LNCAP (cell line): Measurements from ENCODE around the gene TRIP6.
A peak's percentile ranks its signal among the peaks of the same experiment; 100 is the strongest.

Source experiments
- TF ChIP-seq, protein P1 (sequence below): fragments of 450-650 bp; IDR thresholded peaks from 2 replicates; pipeline ENCODE4 v1.5.1; 2017; ENCODE audit warnings: mild to moderate bottlenecking

Gene TRIP6

DNA sequence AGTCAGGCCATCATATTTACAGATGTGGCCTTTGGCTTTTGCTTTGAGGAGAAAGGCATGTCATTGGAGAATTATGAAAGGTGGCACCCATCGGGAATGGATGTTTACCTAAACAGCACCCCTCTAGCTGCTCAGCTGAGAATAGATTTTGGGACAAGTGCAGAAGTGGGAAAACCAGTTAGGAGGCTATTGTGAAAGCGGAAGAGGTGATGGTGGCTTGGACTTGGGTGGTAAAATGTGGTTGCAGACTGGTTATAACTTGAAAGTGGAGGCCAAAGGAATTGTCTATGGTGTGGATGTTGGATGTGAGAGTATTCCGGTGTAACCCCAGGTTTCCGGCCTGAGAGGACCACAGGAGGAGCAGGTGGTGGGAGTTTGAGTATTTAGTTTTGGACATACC is 19.8 kb upstream of the TRIP6 start:
- TF ChIP-seq, protein P1, sequence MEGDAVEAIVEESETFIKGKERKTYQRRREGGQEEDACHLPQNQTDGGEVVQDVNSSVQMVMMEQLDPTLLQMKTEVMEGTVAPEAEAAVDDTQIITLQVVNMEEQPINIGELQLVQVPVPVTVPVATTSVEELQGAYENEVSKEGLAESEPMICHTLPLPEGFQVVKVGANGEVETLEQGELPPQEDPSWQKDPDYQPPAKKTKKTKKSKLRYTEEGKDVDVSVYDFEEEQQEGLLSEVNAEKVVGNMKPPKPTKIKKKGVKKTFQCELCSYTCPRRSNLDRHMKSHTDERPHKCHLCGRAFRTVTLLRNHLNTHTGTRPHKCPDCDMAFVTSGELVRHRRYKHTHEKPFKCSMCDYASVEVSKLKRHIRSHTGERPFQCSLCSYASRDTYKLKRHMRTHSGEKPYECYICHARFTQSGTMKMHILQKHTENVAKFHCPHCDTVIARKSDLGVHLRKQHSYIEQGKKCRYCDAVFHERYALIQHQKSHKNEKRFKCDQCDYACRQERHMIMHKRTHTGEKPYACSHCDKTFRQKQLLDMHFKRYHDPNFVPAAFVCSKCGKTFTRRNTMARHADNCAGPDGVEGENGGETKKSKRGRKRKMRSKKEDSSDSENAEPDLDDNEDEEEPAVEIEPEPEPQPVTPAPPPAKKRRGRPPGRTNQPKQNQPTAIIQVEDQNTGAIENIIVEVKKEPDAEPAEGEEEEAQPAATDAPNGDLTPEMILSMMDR, result no peak

DNA sequence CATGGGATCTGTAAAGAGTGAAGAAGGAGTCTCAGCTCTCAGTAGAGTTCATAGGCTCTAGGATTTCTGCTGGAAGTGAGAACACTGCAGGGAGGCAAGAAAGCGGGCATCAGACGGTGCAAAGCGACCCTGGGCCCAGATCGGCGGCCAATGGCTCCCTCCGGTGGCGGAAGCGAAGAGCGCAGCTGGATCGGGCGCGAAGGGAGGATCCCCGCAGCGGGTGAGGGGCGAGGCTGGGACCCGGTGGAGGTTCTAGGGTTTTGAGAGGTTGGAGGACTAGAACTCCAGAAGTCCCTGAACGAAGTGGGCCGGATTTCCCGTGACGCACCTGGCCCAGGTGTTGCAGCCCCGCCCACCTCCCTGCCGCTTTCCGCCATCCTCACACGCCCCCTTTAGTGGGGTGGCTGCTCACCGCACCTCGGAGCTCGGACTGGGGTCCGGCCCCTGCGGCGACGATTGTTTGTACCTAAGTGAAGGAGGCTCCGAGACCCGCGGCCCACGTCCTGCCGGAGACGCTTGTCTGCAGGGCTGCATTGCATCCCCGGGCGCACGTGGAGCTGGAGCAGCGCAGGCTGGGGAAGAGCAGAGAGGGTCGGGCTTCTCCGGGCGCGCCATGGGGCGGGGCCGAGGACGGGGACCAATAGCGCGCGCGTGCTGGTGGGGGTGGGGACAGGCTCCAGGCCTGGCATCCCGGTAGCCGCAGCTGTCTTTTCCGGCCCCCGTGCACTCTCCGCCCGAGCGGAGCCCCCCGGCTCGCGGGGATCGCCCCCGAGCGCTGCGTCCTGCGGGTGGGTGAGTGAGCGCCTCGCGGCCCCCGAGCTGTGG is 14.9 kb upstream of the TRIP6 start, which contains the start of gene SLC12A9:
SLC12A9 (plus strand) TSS at position 666 of the 825 bp plus-strand sequence. CDS start 1,485 bp downstream, outside the sequence.
- TF ChIP-seq, protein P1, result peak; percentile 90

DNA sequence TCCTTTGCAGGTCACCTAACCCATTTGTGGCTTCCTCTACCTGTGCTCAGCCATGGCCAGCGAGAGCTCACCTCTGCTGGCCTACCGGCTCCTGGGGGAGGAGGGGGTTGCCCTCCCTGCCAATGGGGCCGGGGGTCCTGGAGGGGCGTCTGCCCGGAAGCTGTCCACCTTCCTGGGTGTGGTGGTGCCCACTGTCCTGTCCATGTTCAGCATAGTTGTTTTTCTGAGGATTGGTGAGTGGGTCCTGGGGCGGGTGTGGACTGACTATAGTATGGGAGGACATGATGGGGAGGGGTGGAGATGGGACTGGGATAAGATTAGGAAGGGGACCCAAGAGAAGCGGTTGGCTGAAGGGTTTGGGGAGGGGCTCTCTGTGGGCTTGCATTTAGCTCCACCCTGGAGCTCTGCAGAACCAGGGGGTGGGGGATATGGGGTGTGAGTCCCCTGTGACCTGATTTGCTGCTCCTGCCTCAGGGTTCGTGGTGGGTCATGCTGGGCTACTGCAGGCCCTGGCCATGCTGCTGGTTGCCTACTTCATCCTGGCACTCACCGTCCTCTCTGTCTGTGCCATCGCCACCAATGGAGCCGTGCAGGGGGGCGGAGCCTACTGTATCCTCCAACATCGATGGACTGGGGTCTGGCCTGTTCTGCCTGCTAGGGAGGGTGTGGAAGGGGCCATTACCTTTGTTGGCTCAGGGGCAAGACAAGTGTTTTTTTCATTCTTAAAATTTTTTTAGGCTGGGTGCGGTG is 12.9 kb upstream of the TRIP6 start:
- TF ChIP-seq, protein P1, result no peak

DNA sequence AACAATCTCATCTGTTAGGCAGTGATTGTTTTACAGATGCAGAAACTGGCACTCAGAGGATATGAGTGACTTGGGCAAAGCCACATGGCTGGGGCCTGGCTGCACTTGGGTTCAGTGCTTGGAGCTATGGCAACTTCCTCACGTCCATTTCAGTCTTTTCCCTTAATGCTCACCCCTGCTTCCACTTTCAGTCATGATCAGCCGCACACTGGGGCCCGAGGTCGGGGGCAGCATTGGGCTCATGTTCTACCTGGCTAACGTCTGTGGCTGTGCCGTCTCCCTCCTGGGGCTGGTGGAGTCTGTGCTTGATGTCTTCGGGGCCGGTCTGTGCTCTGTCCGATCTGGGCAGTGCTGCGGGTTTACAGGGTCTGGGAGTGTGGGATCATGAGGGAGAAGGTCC is 11.7 kb upstream of the TRIP6 start:
- TF ChIP-seq, protein P1, result no peak

DNA sequence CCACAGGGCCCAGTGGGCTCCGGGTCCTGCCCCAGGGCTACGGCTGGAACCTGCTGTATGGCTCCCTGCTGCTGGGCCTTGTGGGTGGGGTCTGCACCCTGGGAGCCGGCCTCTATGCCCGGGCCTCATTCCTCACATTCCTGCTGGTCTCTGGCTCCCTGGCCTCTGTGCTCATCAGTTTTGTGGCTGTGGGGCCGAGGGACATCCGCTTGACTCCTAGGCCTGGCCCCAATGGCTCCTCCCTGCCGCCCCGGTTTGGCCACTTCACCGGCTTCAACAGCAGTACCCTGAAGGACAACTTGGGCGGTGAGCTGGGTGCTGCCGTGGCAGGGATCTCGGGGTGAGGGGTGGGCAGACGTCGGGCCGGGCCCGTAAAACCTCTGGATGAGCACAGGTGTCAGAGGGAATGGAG is 10.3 kb upstream of the TRIP6 start:
- TF ChIP-seq, protein P1, result no peak

DNA sequence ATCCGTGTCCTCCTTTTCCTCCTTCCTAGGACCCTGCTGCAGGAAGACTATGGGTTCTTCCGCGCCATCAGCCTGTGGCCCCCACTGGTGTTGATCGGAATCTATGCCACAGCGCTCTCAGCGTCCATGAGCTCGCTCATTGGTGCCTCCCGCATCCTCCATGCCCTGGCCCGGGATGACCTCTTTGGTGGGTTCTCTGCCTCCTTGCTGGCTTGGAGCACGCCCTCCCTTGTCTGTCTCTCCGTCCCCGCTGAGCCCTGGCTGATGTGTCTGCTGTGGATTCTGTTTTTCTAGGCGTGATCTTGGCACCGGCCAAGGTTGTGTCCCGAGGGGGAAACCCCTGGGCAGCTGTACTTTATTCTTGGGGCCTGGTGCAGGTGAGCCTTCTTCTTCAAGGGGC is 7.3 kb upstream of the TRIP6 start:
- TF ChIP-seq, protein P1, result no peak

DNA sequence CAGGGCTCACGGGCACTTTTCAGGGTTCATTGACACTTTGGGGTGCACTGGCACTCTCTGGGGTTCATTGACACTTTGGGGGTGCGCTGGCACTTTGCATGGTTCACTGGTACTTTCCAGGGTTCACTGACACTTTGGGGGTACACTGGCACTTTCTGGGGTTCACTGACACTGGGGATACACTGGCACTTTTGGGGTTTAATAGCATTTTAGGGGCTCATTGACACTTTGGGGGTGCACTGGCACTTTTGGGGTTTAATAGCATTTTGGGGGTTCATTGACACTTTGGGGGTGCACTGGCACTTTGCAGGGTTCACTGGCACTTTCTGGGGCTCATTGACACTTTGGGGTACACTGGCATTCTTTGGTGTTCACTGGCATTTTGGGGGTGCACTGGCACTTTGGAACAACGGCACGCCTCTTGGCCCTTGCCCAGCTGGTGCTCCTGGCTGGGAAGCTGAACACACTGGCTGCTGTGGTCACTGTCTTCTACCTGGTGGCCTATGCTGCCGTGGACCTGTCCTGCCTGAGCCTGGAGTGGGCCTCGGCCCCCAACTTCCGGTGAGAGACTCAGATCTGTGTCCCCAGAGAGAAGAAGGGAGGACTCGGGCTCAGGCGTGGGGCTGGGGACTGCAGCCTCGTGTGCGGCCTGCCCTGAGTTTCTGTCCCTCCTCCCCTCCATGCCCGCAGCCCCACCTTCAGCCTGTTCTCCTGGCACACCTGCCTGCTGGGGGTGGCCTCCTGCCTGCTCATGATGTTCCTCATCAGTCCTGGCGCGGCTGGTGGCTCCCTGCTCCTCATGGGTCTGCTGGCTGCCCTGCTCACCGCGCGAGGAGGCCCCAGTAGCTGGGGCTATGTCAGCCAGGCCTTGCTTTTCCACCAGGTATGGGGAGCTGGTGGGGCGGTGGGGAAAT is 6.2 kb upstream of the TRIP6 start:
- TF ChIP-seq, protein P1, result no peak
